ENCODE results near the gene MARS1.

The MARS1 gene

GRCh38 chr12:57458665-57459054, 29.2 kb upstream of the MARS1 start:
- DNase-seq (ENCODE audit: low read depth in 2 of 2), result no peak

DNA sequence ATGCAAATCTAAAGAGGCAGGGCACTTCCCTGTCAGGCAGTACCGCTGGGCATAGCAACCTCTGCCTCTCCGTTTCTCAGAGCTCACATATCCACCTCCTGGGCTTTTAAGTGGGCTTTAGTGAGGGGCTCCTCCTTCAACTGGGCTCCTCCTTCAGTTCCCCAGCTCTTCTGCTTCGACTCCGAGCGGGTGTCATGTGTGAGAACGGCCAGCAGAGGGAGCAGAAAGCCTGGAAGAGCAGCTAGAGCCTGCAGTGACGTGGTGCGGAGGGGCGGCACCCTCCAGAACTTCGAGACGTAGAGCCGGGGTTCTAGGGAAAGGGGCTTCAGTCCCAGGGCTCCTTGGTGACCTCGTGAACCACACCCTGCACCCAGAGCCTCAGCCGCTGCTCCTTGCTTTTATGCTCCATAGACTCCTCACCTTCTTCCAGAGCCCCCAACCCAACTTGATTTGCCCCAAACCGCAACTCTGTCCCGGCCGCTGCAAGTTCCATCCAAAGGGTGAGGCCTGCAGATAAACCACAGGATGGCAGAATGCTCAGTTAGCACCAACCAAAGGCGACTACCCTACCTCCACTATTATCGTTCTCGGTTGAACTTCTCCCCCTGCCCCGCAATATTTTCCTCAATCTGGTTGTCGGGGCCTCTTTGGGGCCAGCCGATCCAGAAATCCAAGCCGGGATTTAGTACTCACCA, 28.7 kb upstream of the MARS1 start:
- peak; percentile 90 to 95 for DNase-seq (ENCODE audit: low read depth in 2 of 2)

- DNase-seq (ENCODE audit: low read depth in 2 of 2), result no peak
Observed at GRCh38 chr12:57459750-57460467, 28.0 kb upstream of the MARS1 start, which contains the start of gene GLI1. Gene GLI1, plus strand, starts transcription at chr12:57459785. Its CDS starts 3,907 bp downstream, at chr12:57463692.

DNA sequence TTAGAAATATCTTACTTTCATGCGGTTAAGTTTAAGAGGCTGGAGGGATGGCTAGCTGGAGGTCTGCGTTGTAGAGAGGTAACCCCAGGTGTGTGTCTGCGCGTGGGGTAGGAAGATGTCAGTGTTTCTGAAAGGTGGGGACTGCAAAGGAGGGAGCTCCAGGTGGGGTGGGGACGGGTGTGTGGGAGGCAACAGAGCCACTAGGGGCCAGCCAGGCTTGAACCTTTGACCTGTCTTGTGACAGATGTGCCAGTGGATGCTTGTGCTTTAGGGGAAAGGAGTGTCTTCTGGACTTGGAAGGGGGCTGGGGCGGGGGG, 27.4 kb upstream of the MARS1 start:
- DNase-seq (ENCODE audit: low read depth in 2 of 2), result no peak

DNA sequence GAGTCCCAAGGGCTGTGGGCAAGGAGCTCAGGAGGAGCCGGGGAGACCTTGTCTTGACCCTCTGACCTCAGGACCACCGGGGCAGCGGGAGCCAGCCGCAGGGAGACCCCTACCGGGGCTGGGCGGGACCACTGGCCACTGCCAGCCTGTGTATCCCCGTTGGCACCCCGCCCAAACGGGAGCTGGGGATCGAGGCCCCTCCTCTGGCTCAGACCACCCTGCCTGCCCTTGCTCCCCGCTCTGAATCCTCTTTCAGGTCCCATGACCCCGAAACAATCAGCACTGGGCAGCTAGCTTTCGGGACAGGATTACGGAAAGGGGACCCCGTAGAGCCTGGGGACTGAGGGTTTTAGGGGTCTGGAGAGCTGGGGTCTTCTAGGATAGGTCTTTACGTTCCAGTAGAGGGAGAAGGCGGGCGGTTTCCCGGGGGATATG, 27.0 kb upstream of the MARS1 start:
- no peak for DNase-seq (ENCODE audit: low read depth in 2 of 2)

DNA sequence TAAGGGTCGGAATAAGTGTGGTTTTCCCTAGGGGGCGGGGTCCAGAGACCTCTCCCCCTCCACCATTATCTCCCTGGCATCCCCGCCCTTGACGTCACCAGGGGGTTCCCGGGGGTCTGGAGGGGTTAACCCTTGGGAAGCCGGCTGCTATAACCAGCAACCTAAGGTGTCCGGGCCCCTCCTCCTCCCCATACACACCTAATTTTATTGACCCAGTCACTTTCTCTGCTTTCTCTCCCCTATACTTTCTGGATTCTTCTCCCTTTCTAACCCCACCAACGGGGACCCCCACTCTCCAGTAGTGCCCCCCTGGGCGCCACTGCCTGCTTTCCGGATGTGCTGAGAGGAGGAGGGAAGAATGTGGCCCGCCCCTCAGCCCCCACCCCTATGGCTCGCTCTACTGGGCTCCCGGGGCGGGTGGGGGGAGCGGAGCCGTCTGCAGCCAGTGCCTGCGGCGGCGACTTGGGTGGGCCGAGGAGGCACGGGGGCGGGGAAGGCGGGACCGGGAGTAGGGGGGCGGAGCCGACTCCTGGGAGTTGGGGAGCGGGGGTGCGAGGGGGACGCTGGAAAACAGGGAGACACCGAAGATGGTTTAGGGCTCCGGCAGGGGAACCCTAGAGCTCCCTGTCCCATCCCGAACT, 26.5 kb upstream of the MARS1 start:
- no peak for DNase-seq (ENCODE audit: low read depth in 2 of 2)

GRCh38 chr12:57461917-57462250, 26.0 kb upstream of the MARS1 start:
- no peak for DNase-seq (ENCODE audit: low read depth in 2 of 2)

DNA sequence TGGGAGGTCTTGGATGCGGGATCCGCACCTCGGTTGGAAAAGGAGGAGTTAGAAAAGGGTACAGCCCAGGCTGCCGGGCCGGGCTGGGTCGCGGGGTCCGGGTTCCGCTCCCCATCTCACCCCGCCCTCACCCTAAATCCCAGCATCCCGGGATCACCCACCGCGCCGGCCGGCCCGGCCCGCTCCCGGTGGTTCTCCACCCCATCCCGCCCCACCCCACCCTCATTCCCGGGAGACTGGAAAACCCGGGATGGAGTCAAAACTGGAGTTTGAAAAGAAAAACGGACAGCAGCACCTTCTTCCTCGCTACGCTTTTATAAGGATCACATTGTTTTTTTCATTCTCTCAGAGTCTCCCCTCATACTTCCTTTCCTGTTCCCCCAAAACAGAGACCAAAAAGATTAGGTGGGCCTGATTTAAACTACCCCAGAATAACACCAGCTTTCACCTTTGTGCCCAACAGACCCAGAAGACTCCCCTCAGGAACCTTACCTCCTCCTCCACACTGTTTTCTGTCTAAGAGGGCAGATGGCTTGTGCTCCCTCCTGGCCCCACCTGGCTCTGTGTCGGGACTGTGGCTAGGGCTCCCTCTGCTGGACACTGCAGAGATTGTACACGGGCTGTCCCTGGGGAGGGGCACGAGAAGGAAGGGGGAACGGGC, 25.5 kb upstream of the MARS1 start:
- peak; percentile 87 to 89 for DNase-seq (ENCODE audit: low read depth in 2 of 2)

DNA sequence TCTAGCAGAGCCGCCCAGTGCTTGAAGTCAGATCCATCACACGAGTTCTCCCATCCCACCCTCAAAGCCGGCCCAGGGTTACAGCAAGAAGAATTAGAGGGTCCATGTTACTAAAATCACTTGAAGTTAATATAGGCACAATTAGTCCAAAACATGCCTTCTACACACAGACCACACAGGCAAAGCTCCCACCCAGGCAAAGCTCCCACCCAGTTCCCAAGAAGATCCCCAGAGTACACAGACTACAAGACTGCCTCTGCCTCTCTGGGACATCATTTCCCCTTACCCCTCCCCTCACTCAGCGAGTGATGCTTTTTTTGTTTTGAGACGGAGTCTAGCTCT, 25.0 kb upstream of the MARS1 start:
- no peak for DNase-seq (ENCODE audit: low read depth in 2 of 2)

GRCh38 chr12:57464569-57464968, 23.3 kb upstream of the MARS1 start:
- DNase-seq (ENCODE audit: low read depth in 2 of 2), result no peak

DNA sequence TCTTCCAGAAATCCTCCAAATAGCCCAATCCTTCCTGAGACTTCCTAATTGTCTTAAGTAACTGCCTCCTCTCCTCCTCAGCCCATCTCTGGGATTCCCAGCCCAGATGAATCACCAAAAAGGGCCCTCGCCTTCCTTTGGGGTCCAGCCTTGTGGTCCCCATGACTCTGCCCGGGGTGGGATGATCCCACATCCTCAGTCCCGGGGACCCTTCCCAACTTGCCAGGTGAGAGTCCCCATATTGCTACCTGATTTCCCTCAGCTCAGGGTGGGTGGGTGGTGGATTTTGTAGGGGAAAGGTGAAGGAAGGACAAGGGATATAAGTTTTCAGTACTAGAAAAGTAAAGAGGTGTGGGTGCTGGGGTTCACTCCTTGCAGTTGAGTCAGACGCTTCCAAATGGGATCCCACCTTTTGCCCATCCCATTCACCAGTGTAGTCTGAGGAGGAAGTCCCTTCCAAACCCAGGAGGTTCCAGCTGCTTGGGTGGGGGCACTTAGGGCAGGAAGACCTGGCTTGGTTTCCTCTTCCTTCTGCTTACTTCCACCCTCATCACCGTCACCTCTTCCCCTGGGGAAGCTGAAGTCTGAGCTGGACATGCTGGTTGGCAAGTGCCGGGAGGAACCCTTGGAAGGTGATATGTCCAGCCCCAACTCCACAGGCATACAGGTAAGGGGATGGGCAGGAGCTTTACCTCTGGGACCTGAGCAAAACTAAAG, 22.7 kb upstream of the MARS1 start:
- no peak for DNase-seq (ENCODE audit: low read depth in 2 of 2)

GRCh38 chr12:57465747-57466505, 21.9 kb upstream of the MARS1 start:
- DNase-seq (ENCODE audit: low read depth in 2 of 2), result no peak

- DNase-seq (ENCODE audit: low read depth in 2 of 2), result no peak
Observed at GRCh38 chr12:57467212-57467874, 20.5 kb upstream of the MARS1 start.

- DNase-seq (ENCODE audit: low read depth in 2 of 2), result no peak
Observed at GRCh38 chr12:57467915-57468314, 20.0 kb upstream of the MARS1 start.

- no peak for DNase-seq (ENCODE audit: low read depth in 2 of 2)
Observed at GRCh38 chr12:57469296-57470164, 18.3 kb upstream of the MARS1 start.

DNA sequence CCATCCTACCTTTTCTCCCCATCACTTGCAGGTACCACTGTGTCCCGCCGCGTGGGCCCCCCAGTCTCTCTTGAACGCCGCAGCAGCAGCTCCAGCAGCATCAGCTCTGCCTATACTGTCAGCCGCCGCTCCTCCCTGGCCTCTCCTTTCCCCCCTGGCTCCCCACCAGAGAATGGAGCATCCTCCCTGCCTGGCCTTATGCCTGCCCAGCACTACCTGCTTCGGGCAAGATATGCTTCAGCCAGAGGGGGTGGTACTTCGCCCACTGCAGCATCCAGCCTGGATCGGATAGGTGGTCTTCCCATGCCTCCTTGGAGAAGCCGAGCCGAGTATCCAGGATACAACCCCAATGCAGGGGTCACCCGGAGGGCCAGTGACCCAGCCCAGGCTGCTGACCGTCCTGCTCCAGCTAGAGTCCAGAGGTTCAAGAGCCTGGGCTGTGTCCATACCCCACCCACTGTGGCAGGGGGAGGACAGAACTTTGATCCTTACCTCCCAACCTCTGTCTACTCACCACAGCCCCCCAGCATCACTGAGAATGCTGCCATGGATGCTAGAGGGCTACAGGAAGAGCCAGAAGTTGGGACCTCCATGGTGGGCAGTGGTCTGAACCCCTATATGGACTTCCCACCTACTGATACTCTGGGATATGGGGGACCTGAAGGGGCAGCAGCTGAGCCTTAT, 17.4 kb upstream of the MARS1 start:
- no peak for DNase-seq (ENCODE audit: low read depth in 2 of 2)

- DNase-seq (ENCODE audit: low read depth in 2 of 2), result no peak
Observed at GRCh38 chr12:57470970-57471656, 16.8 kb upstream of the MARS1 start.

- DNase-seq (ENCODE audit: low read depth in 2 of 2), result no peak
Observed at GRCh38 chr12:57471661-57472060, 16.2 kb upstream of the MARS1 start.

DNA sequence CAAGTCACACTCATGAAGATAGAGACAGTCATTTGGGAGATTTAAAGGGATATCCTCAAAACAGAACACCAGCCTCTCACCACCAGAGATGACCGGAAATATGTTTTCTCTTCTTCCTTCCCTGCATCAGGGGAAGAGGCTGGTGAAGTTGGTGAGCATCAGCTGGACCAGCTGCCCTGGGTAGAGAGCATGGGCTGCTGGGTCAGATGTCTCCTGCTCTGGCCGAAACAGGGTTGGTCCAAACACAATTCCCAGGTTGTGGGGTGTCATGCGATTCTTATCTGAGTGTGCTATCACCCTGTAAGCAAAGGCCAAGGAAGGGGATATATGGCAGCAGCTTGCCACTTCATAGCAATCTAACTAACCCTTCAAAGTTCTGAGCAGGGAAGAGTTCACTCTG, 15.5 kb upstream of the MARS1 start:
- DNase-seq (ENCODE audit: low read depth in 2 of 2), result no peak
